ENCODE data around the gene ATP5F1D. TPM values are rescaled to one million over a fixed set of nuclear protein-coding genes. Genes with fewer than 3 reads are reported as not detected.

Gene ATP5F1D
- total RNA-seq, 1 experiment from 2014 or later = 53.1 TPM

DNA sequence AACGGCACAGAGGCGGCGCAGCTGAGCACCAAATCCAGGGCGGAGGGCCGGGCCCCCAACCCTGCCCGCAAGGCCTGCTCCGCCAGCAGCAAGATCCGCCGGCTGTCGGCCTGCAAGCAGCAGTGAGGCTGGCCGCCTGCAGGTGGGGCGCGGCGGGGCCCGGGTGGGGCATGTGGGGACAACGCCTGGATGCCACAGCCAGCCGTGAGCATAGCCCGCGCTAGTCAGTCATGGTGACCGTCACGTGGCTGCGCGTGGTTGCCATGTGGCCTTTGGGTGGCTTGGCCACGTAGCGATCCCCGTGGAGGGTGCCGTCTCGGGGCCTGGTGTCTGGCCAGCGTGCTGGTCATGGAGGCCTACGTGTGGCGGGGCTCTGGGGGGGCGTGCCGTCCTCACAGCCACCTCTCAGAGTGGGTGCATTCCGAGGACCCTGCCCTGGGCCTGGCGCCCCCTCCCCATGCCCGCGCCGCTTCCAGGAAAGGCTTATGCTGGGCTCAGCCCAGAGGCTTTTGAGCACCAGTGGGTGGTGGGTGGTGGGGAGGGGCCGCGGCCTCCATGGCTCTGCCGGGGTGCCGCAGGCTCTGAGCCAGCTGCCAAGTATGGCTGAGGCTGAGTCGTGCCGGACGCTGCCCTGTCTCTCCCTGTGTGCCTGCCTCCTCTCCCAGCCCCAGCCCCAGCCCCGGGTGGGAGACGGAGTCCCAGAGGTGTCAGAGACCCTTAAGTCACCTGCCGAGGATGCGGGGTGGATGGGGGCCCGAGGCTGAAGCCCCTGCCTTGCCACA is 14.8 kb upstream of the ATP5F1D start:
- no peaks in the 10 kb centered on the region for H3K27me3 ChIP-seq (ENCODE audit: control insufficient read depth, insufficient read depth, low read length)
- DNase-seq = no peak
- peaks cover 6% of the 10 kb centered on the region for H3K36me3 ChIP-seq (replicated peaks; ENCODE audit: control insufficient read depth, insufficient read depth, low read length)
- H3K4me3 ChIP-seq (ENCODE audit: insufficient read depth, low read depth, low read length) = no peak overlapping the region

DNA sequence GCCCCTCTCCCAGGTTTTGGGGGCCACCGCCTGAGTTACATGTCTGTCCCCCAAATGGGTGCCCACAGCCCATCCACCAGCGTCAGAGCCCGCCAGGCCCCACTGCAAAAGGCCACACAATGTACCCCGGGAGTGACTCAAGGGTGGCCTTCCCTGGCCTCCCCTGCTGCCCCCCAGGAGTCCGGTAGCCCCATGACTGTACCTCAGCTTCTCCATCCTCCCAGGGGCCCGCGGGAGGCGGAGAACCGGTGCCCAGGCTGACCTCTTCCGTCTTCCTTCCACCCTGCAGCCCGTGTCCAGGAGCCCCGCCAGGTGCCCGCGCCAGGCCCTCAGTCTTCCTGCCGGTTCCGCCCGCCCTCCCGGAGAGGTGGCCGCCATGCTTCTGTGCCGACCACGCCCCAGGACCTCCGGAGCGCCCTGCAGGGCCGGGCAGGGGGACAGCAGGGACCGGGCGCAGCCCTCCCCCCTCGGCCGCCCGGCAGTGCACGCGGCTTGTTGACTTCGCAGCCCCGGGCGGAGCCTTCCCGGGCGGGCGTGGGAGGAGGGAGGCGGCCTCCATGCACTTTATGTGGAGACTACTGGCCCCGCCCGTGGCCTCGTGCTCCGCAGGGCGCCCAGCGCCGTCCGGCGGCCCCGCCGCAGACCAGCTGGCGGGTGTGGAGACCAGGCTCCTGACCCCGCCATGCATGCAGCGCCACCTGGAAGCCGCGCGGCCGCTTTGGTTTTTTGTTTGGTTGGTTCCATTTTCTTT is 14.1 kb upstream of the ATP5F1D start:
- peaks cover 6% of the 10 kb centered on the region for H3K36me3 ChIP-seq (replicated peaks; ENCODE audit: control insufficient read depth, insufficient read depth, low read length)
- no peak overlapping the region for H3K4me3 ChIP-seq (ENCODE audit: insufficient read depth, low read depth, low read length)
- no peaks in the 10 kb centered on the region for H3K27me3 ChIP-seq (ENCODE audit: control insufficient read depth, insufficient read depth, low read length)
- no peak for DNase-seq

DNA sequence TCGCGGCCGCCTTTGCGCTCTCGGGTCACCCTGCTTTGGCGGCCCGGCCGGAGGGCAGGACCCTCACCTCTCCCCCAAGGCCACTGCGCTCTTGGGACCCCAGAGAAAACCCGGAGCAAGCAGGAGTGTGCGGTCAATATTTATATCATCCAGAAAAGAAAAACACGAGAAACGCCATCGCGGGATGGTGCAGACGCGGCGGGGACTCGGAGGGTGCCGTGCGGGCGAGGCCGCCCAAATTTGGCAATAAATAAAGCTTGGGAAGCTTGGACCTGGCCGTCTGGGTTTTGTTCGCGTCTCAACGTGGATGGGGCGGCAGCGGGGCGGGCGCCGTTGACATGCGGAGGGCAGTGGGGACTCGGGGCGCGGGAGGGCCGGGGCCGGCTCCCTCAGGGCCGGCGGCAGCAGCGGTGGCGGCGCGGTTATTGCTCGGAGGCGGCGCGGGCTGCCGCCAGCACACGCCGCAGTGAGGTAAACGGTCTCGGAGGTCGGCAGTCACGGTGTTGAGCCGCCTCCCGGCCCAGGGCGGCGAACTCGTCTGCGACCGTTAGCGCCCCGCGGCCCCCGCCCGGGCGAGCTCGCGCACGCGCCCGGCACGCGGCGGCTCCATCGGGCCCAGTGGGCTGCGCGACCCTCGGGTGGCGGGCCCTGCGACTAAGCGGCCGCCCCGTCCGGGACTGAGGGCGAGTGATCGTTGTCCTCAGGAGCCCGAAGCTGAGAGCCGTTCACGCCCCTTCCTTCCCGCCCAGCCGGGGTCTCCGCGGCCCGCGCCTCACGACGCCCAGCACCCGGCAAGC is 13.2 kb upstream of the ATP5F1D start:
- H3K36me3 ChIP-seq (replicated peaks; ENCODE audit: control insufficient read depth, insufficient read depth, low read length) = peaks cover 1% of the 10 kb centered on the region
- no peak for DNase-seq
- H3K4me3 ChIP-seq (ENCODE audit: insufficient read depth, low read depth, low read length) = no peak overlapping the region

DNA sequence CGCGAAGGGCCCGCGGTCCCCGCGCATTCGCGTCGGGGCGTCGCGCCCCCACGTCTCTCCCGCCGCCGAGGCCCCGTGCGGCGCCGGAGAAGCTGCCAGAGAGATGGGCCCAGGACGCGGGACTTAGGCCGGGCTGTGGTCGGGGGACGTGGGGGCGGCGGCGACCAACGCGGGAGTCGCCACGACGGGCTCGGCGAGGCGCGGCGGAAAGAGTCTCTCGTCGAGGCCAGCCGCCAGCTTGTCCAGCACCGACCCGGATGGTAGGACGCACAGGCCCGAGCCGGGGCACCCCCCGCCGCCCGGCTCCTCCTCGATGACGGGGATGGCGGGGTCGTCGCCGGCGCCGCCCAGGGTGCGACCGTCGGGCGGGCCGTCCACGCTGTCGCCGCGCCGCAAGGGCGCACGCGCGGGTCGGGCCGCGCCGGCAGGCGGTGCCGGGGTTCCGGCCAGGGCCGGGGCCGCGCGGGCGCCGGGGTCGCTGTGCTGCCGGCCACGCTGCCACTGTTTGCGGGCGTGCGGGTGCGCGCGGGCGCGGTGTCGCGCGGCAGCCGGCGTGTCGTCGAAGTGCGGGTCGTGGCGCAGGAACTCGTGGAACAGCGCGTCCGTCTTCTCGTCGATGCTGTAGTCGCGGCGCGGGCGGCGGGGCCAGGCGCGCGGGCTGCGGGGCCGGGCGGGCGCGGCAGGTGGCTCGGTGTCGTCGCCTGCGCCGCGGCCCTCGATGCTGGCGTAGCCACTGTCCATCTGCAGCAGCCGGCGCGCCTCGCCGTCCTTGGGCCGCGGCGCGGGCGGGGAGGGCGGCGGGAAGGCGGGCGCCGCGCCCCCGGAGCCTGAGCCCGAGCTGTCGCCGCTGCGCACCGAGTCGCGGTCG is 12.3 kb upstream of the ATP5F1D start:
- peaks cover 1% of the 10 kb centered on the region for H3K36me3 ChIP-seq (replicated peaks; ENCODE audit: control insufficient read depth, insufficient read depth, low read length)
- no peak for DNase-seq
- no peak overlapping the region for H3K4me3 ChIP-seq (ENCODE audit: insufficient read depth, low read depth, low read length)
- H3K27me3 ChIP-seq (ENCODE audit: control insufficient read depth, insufficient read depth, low read length) = no peaks in the 10 kb centered on the region

More for the DNA sequence above, 13.2 kb upstream of the ATP5F1D start:
- no peaks in the 10 kb centered on the region for H3K27me3 ChIP-seq (ENCODE audit: control insufficient read depth, insufficient read depth, low read length)

DNA sequence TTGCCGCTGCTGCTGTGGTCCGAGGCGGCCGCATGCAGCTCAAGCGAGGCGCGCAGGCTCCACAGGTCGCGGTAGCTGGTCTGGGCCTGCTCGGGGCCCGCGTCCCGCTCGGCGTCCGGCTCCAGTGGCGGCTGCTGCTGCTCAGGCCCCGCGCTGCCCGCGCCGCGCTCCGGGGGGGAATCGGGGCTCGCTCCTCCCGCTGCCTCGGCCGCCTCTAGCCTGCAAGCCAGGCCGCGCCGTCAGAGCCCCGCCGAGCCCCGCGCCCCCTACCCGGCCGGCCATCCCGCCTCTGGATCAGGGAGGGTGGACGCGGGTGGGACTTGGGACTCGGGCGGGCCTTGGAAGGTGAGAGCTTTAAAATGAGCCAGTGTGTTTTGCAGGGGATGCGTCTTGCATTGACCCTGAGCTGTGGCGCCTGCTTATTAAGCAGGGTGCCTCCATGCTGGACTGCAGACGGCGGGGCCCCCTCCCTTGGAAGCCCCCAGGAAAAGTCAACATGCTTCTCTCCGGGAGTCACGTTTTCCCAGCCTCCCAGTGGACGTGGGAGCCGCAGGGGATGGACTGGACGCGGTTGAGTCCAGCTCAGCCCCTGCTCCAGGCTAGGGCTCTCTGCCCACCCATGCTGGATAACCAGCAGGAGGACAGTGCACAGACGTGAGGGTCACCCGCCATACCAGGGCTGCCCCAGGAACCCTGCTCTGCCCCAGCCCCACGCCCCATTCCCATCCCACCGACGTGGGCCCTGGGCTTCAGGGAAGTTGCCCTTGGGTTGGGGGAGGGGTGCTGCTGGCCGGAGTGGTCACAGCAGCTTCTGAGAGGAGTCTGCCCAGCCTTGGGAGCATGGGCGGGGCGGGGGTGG is 11.4 kb upstream of the ATP5F1D start:
- no peak overlapping the region for H3K4me3 ChIP-seq (ENCODE audit: insufficient read depth, low read depth, low read length)
- DNase-seq = no peak
- H3K36me3 ChIP-seq (replicated peaks; ENCODE audit: control insufficient read depth, insufficient read depth, low read length) = peaks cover 1% of the 10 kb centered on the region
- H3K27me3 ChIP-seq (ENCODE audit: control insufficient read depth, insufficient read depth, low read length) = no peaks in the 10 kb centered on the region

DNA sequence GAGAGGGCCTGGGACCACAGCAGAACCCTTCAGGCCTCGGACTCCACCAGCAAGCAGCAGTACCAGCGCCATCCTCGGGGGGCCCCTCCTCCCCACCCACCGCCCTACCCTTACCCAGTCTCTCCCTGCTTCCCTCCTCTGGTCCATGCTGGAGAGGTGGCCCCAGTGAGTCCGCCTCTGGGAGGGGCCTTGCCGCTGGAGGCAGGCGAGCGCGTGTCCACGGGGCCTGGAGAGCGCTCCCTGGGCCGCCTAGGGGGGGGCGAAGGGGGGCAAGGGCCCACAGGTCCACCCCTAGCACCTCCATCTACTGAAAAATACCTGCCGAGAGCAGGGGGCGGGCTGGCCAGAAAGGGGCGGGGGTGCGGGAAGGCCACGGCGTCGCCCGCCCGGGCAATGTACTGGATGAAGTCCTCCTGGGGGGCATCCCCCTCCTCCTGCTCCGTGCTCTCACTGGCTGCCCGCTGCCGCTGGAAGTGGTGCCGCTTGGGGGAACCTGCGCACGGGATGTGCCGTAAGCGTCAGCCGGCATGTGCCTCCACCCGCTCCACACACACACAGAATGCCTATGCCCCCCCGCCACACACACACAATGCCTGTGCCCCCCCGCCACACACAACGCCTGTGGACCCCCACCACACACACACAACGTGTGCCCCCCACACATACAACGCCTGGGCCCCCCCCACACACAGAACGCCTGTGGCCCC is 10.6 kb upstream of the ATP5F1D start:
- DNase-seq = peak; percentile 90
- peaks cover 4% of the 10 kb centered on the region for H3K36me3 ChIP-seq (replicated peaks; ENCODE audit: control insufficient read depth, insufficient read depth, low read length)
- no peaks in the 10 kb centered on the region for H3K27me3 ChIP-seq (ENCODE audit: control insufficient read depth, insufficient read depth, low read length)
- no peak overlapping the region for H3K4me3 ChIP-seq (ENCODE audit: insufficient read depth, low read depth, low read length)

DNA sequence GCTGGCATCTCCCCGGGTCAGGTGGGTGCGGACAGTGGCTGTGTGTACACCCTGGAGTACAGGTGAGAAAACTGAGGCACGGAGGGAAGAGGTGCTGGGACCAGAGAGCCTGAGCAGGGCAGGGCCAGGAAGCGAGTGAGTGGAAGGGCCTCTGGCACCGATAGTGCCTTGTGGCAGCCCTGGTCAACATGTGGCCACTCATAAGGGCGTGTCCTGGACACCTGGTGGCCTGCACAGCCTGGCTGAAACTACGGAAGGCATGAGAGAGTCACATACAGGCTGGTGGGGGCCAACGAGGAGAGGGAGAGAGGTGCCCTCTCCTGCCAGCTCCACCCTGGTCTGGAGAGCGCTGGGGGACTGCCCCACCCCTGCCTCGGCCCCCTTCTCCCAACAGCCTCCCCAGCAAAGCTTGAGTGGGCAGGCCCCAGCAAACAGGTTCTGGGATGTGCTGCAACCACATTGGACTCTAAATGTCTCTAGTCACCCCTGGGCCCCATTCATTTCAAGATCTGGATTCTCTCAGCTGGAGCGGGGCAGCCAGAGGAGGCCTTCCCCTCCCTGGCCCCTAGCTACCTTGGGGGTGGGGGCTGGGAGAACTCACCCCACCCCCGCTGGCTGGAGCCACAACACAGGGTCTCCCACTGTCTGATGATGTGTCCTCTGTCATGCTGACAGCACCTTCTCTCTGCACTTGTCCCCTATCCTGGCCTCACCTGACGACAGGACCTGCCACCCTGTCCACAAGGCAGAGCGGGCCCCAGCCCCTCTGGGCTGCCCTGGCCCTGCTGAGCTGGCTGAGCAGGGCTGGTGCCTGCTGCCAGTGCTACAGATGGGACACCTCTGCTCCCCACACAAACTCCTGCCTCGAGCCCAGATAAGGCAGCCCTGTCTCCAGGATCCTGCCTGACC is 9.6 kb upstream of the ATP5F1D start:
- H3K4me3 ChIP-seq (ENCODE audit: insufficient read depth, low read depth, low read length) = no peak overlapping the region
- DNase-seq = no peak
- peaks cover 4% of the 10 kb centered on the region for H3K36me3 ChIP-seq (replicated peaks; ENCODE audit: control insufficient read depth, insufficient read depth, low read length)
- H3K27me3 ChIP-seq (ENCODE audit: control insufficient read depth, insufficient read depth, low read length) = no peaks in the 10 kb centered on the region

DNA sequence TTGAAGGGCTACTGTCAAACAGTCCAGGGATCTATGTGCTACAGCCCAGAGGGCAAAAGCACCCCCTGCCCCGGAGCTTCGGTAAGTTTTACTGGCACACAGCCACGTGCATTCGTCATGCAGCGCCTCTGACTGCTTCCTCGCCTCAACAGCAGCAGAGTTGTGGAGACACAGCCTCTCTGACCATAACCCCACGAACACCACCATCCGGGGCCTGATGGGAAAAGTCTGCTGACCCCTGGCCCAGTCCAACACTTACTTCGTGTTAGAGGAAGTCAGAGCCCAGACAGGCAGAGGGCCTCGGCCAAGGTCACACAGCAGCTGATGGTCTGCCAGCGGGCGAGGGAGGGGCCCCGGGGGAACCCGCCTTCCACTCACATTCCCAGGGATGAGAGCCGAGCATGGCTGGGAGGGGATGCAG is 8.9 kb upstream of the ATP5F1D start:
- H3K36me3 ChIP-seq (replicated peaks; ENCODE audit: control insufficient read depth, insufficient read depth, low read length) = peaks cover 4% of the 10 kb centered on the region
- H3K4me3 ChIP-seq (ENCODE audit: insufficient read depth, low read depth, low read length) = no peak overlapping the region
- DNase-seq = no peak
- H3K27me3 ChIP-seq (ENCODE audit: control insufficient read depth, insufficient read depth, low read length) = no peaks in the 10 kb centered on the region

DNA sequence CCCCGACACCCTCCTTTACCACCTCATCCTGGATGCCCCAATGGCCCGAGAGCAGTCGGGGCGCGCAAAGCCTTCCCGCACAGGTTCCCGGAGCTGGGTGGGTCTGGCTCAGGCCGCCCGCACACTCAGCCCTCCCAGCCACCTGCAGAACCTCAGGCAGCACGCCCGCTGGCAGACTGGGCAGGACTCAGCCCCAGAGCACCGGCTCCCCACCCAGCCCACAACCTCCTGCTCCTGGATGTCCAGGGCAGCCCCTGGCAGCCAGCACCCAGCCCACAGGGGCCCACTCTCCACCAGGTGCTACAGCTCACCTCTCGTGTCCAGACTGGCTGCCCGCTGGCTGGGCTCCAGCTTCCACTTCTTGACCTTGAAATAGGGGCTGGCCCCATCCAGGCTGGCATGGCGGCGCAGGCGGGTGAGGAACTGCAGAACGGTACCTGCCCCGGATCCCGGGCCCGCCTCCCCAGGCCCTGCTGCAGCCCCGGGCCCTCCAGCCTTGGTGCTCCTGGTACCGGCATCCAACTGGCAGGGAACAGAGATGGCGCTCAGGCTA is 8.4 kb upstream of the ATP5F1D start:
- no peak for DNase-seq
- Histone ChIP-seq H3K27me3 (ENCODE audit: control insufficient read depth, insufficient read depth, low read length) (no peaks in the 10 kb centered on the region), H3K36me3 (replicated peaks; ENCODE audit: control insufficient read depth, insufficient read depth, low read length) (peaks cover 4% of the 10 kb centered on the region), H3K4me3 (ENCODE audit: insufficient read depth, low read depth, low read length) (no peak overlapping the region)

DNA sequence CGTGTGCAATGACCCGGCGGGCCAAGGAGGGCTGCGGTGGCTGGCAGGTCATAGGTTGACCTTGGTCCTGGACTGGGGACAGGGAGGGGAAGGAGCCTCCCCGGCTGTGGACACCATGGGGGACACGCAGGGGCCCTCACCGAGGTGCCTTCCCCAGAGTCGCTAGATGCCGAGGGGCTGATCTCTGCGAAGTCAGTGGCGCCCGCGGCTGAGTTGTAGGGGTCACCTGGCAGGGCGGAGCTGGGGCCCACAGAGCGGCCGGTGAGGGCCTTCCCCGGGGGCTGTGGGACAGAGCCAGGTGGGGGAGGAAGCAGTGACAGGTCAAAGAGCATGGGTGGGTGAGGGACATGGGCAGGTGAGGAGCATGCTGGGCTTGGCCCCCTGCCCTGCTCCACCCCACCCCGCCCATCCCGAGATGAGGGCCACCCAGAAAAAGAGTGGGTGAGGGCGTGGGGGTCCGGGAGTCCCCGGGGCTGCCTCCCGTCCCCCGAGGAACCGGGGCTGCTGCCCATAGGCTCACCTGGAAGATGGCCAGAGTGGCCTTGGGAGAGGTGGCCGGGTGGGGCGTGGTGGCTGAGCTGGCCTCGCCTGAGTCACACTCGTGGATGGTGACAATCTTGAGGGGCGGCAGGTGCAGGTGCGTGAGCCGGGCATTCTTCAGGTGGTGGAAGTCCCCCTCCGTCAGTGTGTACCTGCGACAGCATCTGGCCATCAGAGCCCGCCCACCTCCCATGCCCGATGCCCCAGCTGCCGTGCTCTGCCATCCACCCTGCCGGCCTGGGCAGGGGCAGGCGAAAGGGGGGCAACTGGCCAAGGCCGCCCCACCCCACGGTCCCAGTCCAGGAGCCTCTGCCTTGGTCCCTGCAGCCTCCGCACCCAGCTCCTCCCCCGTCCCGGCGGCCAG is 7.2 kb upstream of the ATP5F1D start:
- Histone ChIP-seq H3K4me3 (ENCODE audit: insufficient read depth, low read depth, low read length) (no peak overlapping the region), H3K36me3 (replicated peaks; ENCODE audit: control insufficient read depth, insufficient read depth, low read length) (peaks cover 4% of the 10 kb centered on the region), H3K27me3 (ENCODE audit: control insufficient read depth, insufficient read depth, low read length) (no peaks in the 10 kb centered on the region)
- DNase-seq = no peak

DNA sequence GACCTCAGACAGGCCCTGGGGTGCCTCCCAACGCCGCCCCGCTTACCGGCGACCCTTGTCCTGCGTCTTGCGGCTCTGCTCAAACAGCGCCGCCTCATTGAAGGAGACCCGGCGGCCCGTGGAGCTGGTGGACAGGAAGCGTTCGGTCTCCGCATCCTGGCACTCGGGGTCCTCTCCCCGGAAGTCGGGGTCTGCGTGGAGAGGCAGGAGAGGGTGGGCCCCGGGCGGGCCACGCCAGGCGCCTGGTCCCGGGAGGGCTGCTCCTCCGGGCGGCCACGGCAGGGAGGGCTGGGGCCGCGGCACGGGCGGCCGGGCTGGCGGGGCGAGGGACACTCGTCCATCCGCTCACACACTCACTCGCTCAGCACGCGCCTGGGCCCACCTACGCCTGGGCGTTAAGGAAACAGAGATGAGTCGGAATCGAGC is 6.6 kb upstream of the ATP5F1D start:
- no peak overlapping the region for H3K4me3 ChIP-seq (ENCODE audit: insufficient read depth, low read depth, low read length)
- no peaks in the 10 kb centered on the region for H3K27me3 ChIP-seq (ENCODE audit: control insufficient read depth, insufficient read depth, low read length)
- peaks cover 4% of the 10 kb centered on the region for H3K36me3 ChIP-seq (replicated peaks; ENCODE audit: control insufficient read depth, insufficient read depth, low read length)
- no peak for DNase-seq
